SK-N-SH treated with all-trans-retinoic acid at 6 μM for 48 hours (cell line): ENCODE measurements around the gene PAIP1.
A peak's percentile ranks its signal among the peaks of the same experiment; 100 is the strongest.

Experiments used
- ATAC-seq: fragments of 200-7000 bp; cut with Tn5 transposase; 3 replicates; pipeline ENCODE4 v1.9.1; 2020; ENCODE audit warnings: mild to moderate bottlenecking, moderate library complexity
- ARNTL ChIP-seq: fragments of 450-650 bp; formaldehyde crosslinking; IDR thresholded peaks from 2 replicates; pipeline ENCODE4 v1.5.0; 2020; ENCODE audit warnings: low read depth, mild to moderate bottlenecking, moderate library complexity, borderline replicate concordance
- BACH2 ChIP-seq: fragments of 250-450 bp; sonication (Bioruptor Pico); IDR thresholded peaks from 2 replicates; pipeline ENCODE4 v1.9.0; 2021; ENCODE audit warnings: mild to moderate bottlenecking, borderline replicate concordance
- CREB5 ChIP-seq: fragments of 250-450 bp; sonication (Bioruptor Pico); IDR thresholded peaks from 2 replicates; pipeline ENCODE4 v1.5.1; 2020; ENCODE audit warnings: low read depth, mild to moderate bottlenecking, moderate library complexity
- CSDC2 ChIP-seq: fragments of 250-450 bp; sonication (Bioruptor Pico); IDR thresholded peaks from 2 replicates; pipeline ENCODE4 v1.5.0; 2020; ENCODE audit warnings: mild to moderate bottlenecking, moderate library complexity
- ESRRG ChIP-seq: fragments of 250-450 bp; sonication (Bioruptor Pico); IDR thresholded peaks from 2 replicates; pipeline ENCODE4 v1.6.1; 2021; ENCODE audit warnings: mild to moderate bottlenecking
- GLIS3 ChIP-seq: fragments of 250-450 bp; sonication (Bioruptor Pico); IDR thresholded peaks from 2 replicates; pipeline ENCODE4 v1.5.0; 2020; ENCODE audit warnings: mild to moderate bottlenecking, moderate library complexity
- ISL1 ChIP-seq: fragments of 250-450 bp; sonication (Bioruptor Pico); IDR thresholded peaks from 2 replicates; pipeline ENCODE4 v2.1.2; 2022; ENCODE audit warnings: mild to moderate bottlenecking, moderate library complexity
- OSR1 ChIP-seq: fragments of 250-450 bp; sonication (Bioruptor Pico); IDR thresholded peaks from 2 replicates; pipeline ENCODE4 v1.8.0; 2022; ENCODE audit warnings: moderate library complexity, mild to moderate bottlenecking, inconsistent platforms
- PATZ1 ChIP-seq: fragments of 250-450 bp; sonication (Bioruptor Pico); IDR thresholded peaks from 2 replicates; pipeline ENCODE4 v1.8.0; 2020; ENCODE audit warnings: mild to moderate bottlenecking, moderate library complexity, borderline replicate concordance
- POU6F1 ChIP-seq: fragments of 250-450 bp; sonication (Bioruptor Pico); IDR thresholded peaks from 2 replicates; pipeline ENCODE4 v1.8.0; 2021; ENCODE audit warnings: low read depth, mild to moderate bottlenecking, moderate library complexity, borderline replicate concordance
- PPARA ChIP-seq: fragments of 250-450 bp; sonication (Bioruptor Pico); IDR thresholded peaks from 2 replicates; pipeline ENCODE4 v1.5.0; 2020; ENCODE audit warnings: mild to moderate bottlenecking, borderline replicate concordance
- RARB ChIP-seq: fragments of 250-450 bp; sonication (Bioruptor Pico); IDR thresholded peaks from 2 replicates; pipeline ENCODE4 v1.8.0; 2021; ENCODE audit warnings: mild to moderate bottlenecking, moderate library complexity
- SNAI2 ChIP-seq: fragments of 250-450 bp; sonication (Bioruptor Pico); IDR thresholded peaks from 2 replicates; pipeline ENCODE4 v1.5.0; 2020; ENCODE audit warnings: mild to moderate bottlenecking, moderate library complexity
- TCF4 ChIP-seq: fragments of 250-450 bp; sonication (Bioruptor Pico); IDR thresholded peaks from 2 replicates; pipeline ENCODE4 v1.8.0; 2021; ENCODE audit warnings: mild to moderate bottlenecking, moderate library complexity, borderline replicate concordance
- TOX ChIP-seq: fragments of 250-450 bp; sonication (Bioruptor Pico); IDR thresholded peaks from 2 replicates; pipeline ENCODE4 v1.8.0; 2021; ENCODE audit warnings: mild to moderate bottlenecking, moderate library complexity, borderline replicate concordance
- TSHZ2 ChIP-seq: fragments of 250-450 bp; sonication (Bioruptor Pico); IDR thresholded peaks from 2 replicates; pipeline ENCODE4 v1.5.0; 2020; ENCODE audit warnings: mild to moderate bottlenecking, moderate library complexity
- ZC3H10 ChIP-seq: fragments of 250-450 bp; sonication (Bioruptor Pico); IDR thresholded peaks from 2 replicates; pipeline ENCODE4 v1.5.1; 2021; ENCODE audit warnings: mild to moderate bottlenecking, moderate library complexity
- ZFP3 ChIP-seq: fragments of 250-450 bp; sonication (Bioruptor Pico); IDR thresholded peaks from 2 replicates; pipeline ENCODE4 v1.5.0; 2020; ENCODE audit warnings: mild to moderate bottlenecking, moderate library complexity
- ZFP30 ChIP-seq: fragments of 450-650 bp; formaldehyde crosslinking; IDR thresholded peaks from 2 replicates; pipeline ENCODE4 v1.5.0; 2022; ENCODE audit warnings: mild to moderate bottlenecking, moderate library complexity
- ZNF565 ChIP-seq: fragments of 450-650 bp; formaldehyde crosslinking; conservative IDR thresholded peaks from 2 replicates; pipeline ENCODE4 v1.5.0; 2020; ENCODE audit warnings: low read depth, mild to moderate bottlenecking, moderate library complexity
- ZNF70 ChIP-seq: fragments of 450-650 bp; formaldehyde crosslinking; IDR thresholded peaks from 2 replicates; pipeline ENCODE4 v1.5.0; 2020; ENCODE audit warnings: mild to moderate bottlenecking, moderate library complexity
- ZNF8 ChIP-seq: fragments of 450-650 bp; formaldehyde crosslinking; IDR thresholded peaks from 2 replicates; pipeline ENCODE4 v1.5.0; 2020; ENCODE audit warnings: mild to moderate bottlenecking, moderate library complexity
- TF ChIP-seq, protein P1 (sequence below): fragments of 250-450 bp; sonication (Bioruptor Pico); IDR thresholded peaks from 2 replicates; pipeline ENCODE4 v1.5.1; 2021; ENCODE audit warnings: mild to moderate bottlenecking, moderate library complexity

Gene PAIP1

GRCh38 chr5:43533646-43534045 is 23.2 kb downstream of the PAIP1 start:
- TF ChIP-seq ZNF70 (CRISPR knock-in tag) (no peak), ZFP30 (no peak), ZC3H10 (no peak), ESRRG (CRISPR knock-in tag) (no peak), SNAI2 (no peak), OSR1 (CRISPR knock-in tag) (no peak), BACH2 (CRISPR knock-in tag) (no peak), ARNTL (CRISPR knock-in tag) (no peak), CREB5 (CRISPR knock-in tag) (no peak), TCF4 (CRISPR knock-in tag) (no peak), ZNF8 (CRISPR knock-in tag) (no peak)
- ATAC-seq: no peak

DNA sequence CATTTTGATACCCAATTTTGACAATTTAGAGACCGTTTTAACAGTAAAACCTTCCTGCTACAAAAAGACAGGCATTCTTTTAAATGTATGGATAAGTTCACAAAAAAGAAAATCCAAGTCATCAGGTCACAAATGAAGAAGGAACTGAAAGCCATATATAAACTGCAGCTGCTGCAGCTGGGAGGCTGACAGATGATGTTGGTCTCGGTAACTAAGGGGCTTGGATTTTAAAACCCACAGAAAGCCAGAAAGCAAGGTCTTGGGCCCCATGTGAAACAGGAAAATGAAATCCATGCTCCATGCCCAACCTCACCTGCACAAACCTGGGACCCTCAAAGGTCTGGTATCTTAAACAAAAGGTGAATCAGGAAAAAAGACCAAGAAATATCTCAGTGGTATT is 26.2 kb downstream of the PAIP1 start:
- no peak for TF ChIP-seq ISL1 (CRISPR knock-in tag)
- TF ChIP-seq ZC3H10: no peak
- no peak for TF ChIP-seq ZNF565 (CRISPR knock-in tag)
- TF ChIP-seq ESRRG (CRISPR knock-in tag): no peak
- no peak for TF ChIP-seq SNAI2
- no peak for TF ChIP-seq ZFP3
- TF ChIP-seq ZFP30: no peak
- TF ChIP-seq PPARA (CRISPR knock-in tag): no peak
- TF ChIP-seq ARNTL (CRISPR knock-in tag): no peak
- no peak for TF ChIP-seq PATZ1 (CRISPR knock-in tag)
- no peak for TF ChIP-seq ZNF8 (CRISPR knock-in tag)
- TF ChIP-seq TSHZ2 (CRISPR knock-in tag): no peak
- TF ChIP-seq, protein P1, sequence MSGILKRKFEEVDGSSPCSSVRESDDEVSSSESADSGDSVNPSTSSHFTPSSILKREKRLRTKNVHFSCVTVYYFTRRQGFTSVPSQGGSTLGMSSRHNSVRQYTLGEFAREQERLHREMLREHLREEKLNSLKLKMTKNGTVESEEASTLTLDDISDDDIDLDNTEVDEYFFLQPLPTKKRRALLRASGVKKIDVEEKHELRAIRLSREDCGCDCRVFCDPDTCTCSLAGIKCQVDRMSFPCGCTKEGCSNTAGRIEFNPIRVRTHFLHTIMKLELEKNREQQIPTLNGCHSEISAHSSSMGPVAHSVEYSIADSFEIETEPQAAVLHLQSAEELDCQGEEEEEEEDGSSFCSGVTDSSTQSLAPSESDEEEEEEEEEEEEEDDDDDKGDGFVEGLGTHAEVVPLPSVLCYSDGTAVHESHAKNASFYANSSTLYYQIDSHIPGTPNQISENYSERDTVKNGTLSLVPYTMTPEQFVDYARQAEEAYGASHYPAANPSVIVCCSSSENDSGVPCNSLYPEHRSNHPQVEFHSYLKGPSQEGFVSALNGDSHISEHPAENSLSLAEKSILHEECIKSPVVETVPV (CRISPR knock-in tag): no peak
- no peak for TF ChIP-seq OSR1 (CRISPR knock-in tag)
- TF ChIP-seq RARB (CRISPR knock-in tag): no peak
- no peak for TF ChIP-seq POU6F1
- TF ChIP-seq CSDC2 (CRISPR knock-in tag): no peak
- no peak for TF ChIP-seq TOX (CRISPR knock-in tag)
- TF ChIP-seq, all 23 proteins: peak for 0
- ATAC-seq: no peak

GRCh38 chr5:43523662-43524072 is 33.2 kb downstream of the PAIP1 start:
- TF ChIP-seq TCF4 (CRISPR knock-in tag): peak; percentile 84
- TF ChIP-seq BACH2 (CRISPR knock-in tag): 0 out of 2 replicates have a peak, but pooled peaks have one; percentile 47
- no peak for TF ChIP-seq ZFP30
- peak; percentile 62; the same call in 1 of the 2 replicates for TF ChIP-seq TSHZ2 (CRISPR knock-in tag)
- TF ChIP-seq PATZ1 (CRISPR knock-in tag): no peak
- TF ChIP-seq GLIS3: no peak
- TF ChIP-seq ZNF8 (CRISPR knock-in tag): 0 out of 2 replicates have a peak, but pooled peaks have one; percentile 17
- no peak for TF ChIP-seq TOX (CRISPR knock-in tag)
- peak; percentile 46 for TF ChIP-seq ZNF70 (CRISPR knock-in tag)
- TF ChIP-seq CSDC2 (CRISPR knock-in tag): no peak
- TF ChIP-seq, all 23 proteins: peak for 5
- peak; percentile 83 for ATAC-seq
